HG02981 (cell line): Measurements from ENCODE around the gene STARD7.

Experiments used
- ATAC-seq: cut with Tn5 transposase; IDR thresholded peaks from one replicate; pipeline ENCODE4 v1.9.1; 2021; ENCODE audit warnings: mild to moderate bottlenecking, moderate library complexity; ENCODE audit not compliant: unreplicated experiment

STARD7 gene

GRCh38 chr2:96137321-96138178 is 71.1 kb downstream of the STARD7 start:
- no peak for ATAC-seq

GRCh38 chr2:96136129-96136720 is 72.4 kb downstream of the STARD7 start:
- no peak for ATAC-seq

- ATAC-seq = no peak
These were observed 73.0 kb downstream of the STARD7 start for GRCh38 chr2:96135621-96136020.

- ATAC-seq = no peak
These were observed 73.5 kb downstream of the STARD7 start for GRCh38 chr2:96135171-96135570.
